HFF-Myc (cell line): Measurements from ENCODE around the gene GPR25.
A peak's percentile ranks its signal among the peaks of the same experiment; 100 is the strongest.

Experiments
- DNase-seq: peaks from one replicate; pipeline ENCODE4 v3.0.0-alpha.2; 2011; ENCODE audit warnings: low read depth; ENCODE audit errors: extremely low read depth
- H3K4me3 ChIP-seq: replicated peaks from 2 replicates; pipeline ENCODE4 v1.5.1; 2011; ENCODE audit warnings: low read depth, mild to moderate bottlenecking, control low read depth, low read length
- CTCF ChIP-seq: IDR thresholded peaks from 2 replicates; pipeline ENCODE4 v1.5.1; 2012; ENCODE audit warnings: mild to moderate bottlenecking, low read depth, low read length, control low read depth; ENCODE audit errors: missing control alignments

GPR25 gene

DNA sequence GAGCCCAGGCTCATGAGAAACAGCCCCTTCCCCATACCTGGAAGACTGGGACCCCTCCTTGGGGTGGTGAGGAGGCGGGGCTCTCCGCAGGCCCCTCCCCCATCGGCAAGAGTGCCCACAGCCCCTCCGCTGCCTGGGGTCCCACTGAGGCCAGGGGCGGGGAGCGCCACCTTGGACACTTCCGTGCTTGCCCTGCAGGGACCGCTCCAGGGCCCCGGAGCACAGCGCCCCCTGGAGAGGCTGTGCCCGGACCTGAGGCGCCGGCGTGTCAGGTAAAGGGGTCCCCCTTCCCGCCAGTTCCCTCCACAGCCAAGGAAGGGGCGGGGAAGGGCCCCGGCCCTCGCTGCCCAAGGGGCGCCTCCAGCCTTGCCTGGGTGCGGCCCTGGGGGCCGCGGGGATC, 43.4 kb downstream of the GPR25 start:
- DNase-seq: no peak
- no peak overlapping the region for H3K4me3 ChIP-seq
- peak; percentile 43 for TF ChIP-seq CTCF

DNA sequence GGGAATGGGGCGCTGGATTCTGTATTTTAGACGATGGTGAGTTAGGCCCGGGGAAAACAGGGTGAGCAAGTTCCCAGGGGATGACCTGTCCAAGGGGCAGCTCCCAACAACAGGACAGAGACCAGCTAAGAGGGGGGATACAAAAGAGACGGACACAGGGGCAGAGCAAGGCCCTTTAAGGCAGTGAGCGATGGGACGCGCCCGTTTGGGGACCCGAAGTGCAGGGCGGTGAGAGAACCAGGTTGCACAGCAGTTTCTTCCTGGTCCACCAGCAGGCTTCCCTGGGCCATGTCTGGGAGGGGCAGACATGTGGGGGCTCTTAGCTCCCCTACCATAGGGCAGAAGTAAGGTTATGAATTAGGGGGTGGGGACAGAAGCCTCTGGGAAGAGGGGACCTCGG, 43.9 kb downstream of the GPR25 start:
- DNase-seq: no peak
- H3K4me3 ChIP-seq: no peak overlapping the region
- TF ChIP-seq CTCF: no peak

GRCh38 chr1:200917291-200917817, 44.6 kb downstream of the GPR25 start:
- no peak for TF ChIP-seq CTCF
- no peak overlapping the region for H3K4me3 ChIP-seq
- no peak for DNase-seq

DNA sequence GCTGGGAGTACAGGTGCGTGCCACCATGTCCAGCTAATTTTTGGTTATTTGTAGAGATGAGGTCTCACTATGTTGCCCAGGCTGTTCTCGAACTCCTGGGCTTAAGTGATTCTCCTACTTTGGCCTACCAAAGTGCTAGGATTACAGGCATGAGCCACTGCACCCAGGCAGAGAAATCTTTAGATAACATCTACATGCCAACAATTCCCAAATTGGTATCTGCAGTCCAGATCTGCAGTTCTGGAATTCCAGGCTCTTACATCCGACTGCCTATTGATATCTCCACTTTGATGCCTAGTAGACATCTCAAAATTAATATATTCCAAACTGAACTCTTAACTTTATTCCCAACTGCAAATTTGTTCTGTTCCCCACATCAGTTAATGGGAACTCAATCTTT, 45.2 kb downstream of the GPR25 start:
- TF ChIP-seq CTCF: no peak
- no peak overlapping the region for H3K4me3 ChIP-seq
- DNase-seq: no peak

DNA sequence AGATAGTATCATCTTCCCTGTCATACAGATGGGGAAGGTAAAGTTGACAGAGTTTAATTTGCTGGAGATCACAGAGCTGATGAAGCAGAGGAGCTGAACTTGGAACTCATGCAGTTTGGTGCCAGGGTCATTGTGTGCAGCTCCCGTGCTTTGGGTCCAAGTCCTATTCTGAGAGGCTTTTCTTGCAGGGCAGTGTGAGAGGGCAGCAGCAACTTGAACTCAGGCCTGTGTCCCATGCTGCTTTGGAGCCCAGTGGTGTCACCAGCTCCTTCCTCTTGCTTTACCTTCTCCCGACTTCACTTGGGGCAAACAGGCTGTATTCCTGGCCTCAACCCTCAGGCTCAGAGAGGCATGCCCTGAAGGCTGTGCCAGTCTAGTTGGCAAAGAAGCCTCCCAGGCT, 46.6 kb downstream of the GPR25 start:
- TF ChIP-seq CTCF: no peak
- DNase-seq: no peak
- H3K4me3 ChIP-seq: no peak overlapping the region

DNA sequence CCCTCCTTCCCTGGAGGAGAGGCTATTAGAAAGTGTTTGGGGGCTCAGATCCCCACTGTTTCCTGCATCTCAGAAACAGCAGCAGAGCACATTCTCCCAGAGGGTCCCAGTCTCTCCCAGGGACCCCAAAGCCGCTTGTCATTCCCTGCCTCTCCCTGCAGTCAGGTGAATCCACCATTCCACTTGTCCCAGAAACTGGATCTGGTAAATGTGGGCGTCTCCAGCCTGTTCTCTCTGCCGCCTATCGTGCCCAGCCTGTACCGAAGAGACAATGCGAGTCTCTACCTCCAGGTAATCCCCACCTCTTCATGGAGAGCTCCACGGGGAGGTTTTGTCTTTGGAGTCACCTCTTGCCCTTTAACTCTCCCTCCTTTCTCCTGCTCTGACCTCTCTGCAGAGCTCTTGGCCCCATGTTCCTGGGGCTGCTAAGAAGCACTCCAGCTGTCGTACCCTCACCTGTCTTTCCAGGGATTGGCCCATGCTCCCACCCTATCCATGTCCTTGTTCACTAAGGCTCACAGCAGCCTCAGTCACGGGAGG, 48.9 kb downstream of the GPR25 start:
- no peak overlapping the region for H3K4me3 ChIP-seq
- DNase-seq: no peak
- TF ChIP-seq CTCF: no peak

DNA sequence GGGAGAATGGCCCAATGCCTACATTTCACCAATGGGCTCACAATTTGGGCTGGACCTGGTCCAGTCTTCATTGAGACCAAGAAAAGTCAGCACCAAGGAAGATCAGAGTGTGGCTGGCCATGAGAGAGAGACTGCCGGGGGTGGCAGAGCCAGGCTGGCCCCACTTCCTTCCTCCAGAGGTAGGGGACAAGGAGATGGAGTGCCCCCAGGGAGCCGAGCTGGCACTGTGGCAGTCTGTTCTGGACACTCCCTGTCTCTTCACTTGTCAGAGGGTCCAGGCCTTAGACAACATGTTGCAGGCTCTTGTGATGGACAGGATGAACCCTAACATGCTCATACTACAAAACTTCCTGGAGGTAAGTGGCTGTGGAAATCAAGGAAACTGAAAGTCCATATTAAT, 49.6 kb downstream of the GPR25 start:
- DNase-seq: no peak

More for the DNA sequence above, 49.6 kb downstream of the GPR25 start:
- no peak for TF ChIP-seq CTCF
- no peak overlapping the region for H3K4me3 ChIP-seq
